PC-3 (cell line): ENCODE results near the gene UMAD1. TPM values are rescaled to one million over a fixed set of nuclear protein-coding genes. Genes with fewer than 3 reads are reported as not detected.
A peak's percentile ranks its signal among the peaks of the same experiment; 100 is the strongest.

Experiments used
- ATAC-seq: fragments of 200-7000 bp; cut with Tn5 transposase; 2 replicates; pipeline ENCODE4 v1.9.1; 2020; ENCODE audit warnings: mild to moderate bottlenecking, moderate library complexity
- BruUV-seq: library from RNA; stranded (reverse); fragments of 400-500 nt; replicated peaks from 2 replicates; lab custom pipeline; 2021; lab: Mats Ljungman, UMichigan
- CTCF ChIA-PET: fragments of 300-600 bp; sonication (Branson Sonifier 250); formaldehyde crosslinking; loops from one replicate; lab custom pipeline; 2022; ENCODE audit warnings: antibody characterized with exemption; lab: Charles Lee
- POLR2A ChIA-PET: fragments of 300-600 bp; sonication (Branson Sonifier 250); formaldehyde crosslinking; loops from one replicate; lab custom pipeline; 2022; ENCODE audit warnings: antibody characterized with exemption; ENCODE audit not compliant: unreplicated experiment; lab: Charles Lee
- DNase-seq: peaks from one replicate; pipeline ENCODE4 v3.0.0-alpha.2; 2015
- H2AFZ ChIP-seq: fragments of 300-600 bp; sonication (generic); 2 replicates; pipeline ENCODE4 v1.6.0; 2016; ENCODE audit warnings: antibody characterized with exemption, low read length
- H3F3A ChIP-seq: fragments of 300-600 bp; sonication (generic); one replicate; pipeline ENCODE4 v1.6.0; 2017; ENCODE audit warnings: antibody characterized with exemption, low read length, control low read depth, mild to moderate bottlenecking; ENCODE audit not compliant: unreplicated experiment
- H3K27ac ChIP-seq: fragments of 300-600 bp; sonication (generic); 2 replicates; pipeline ENCODE4 v1.5.1; 2016; ENCODE audit warnings: mild to moderate bottlenecking, low read length
- H3K27me3 ChIP-seq: fragments of 300-600 bp; sonication (generic); 2 replicates; pipeline ENCODE4 v1.6.1; 2016; ENCODE audit warnings: low read length, mixed read lengths
- H3K36me3 ChIP-seq: fragments of 300-600 bp; sonication (generic); 2 replicates; pipeline ENCODE4 v1.6.1; 2016; ENCODE audit warnings: low read depth, mixed run types, low read length, mixed read lengths
- H3K4me1 ChIP-seq: fragments of 300-600 bp; sonication (generic); 2 replicates; pipeline ENCODE4 v1.5.1; 2016; ENCODE audit warnings: low read length; ENCODE audit not compliant: insufficient read depth
- H3K4me2 ChIP-seq: fragments of 300-600 bp; sonication (generic); 2 replicates; pipeline ENCODE4 v1.6.0; 2016; ENCODE audit warnings: low read length
- H3K4me3 ChIP-seq: fragments of 300-600 bp; sonication (generic); 2 replicates; pipeline ENCODE4 v1.5.1; 2016; ENCODE audit warnings: mild to moderate bottlenecking, low read length, mixed read lengths
- H3K79me2 ChIP-seq: fragments of 300-600 bp; sonication (generic); 2 replicates; pipeline ENCODE4 v1.6.1; 2017; ENCODE audit warnings: low read length, mixed read lengths
- H3K9ac ChIP-seq: fragments of 300-600 bp; sonication (generic); 2 replicates; pipeline ENCODE4 v1.6.0; 2016; ENCODE audit warnings: mild to moderate bottlenecking, low read length
- H3K9me2 ChIP-seq: fragments of 300-600 bp; sonication (generic); replicated peaks from 2 replicates; pipeline ENCODE4 v1.6.1; 2016; ENCODE audit warnings: mixed run types, low read length, mixed read lengths
- H3K9me3 ChIP-seq: fragments of 300-600 bp; sonication (generic); 2 replicates; pipeline ENCODE4 v1.6.1; 2016; ENCODE audit warnings: low read length, mixed read lengths
- H4K20me1 ChIP-seq: fragments of 300-600 bp; sonication (generic); 2 replicates; pipeline ENCODE4 v1.6.1; 2016; ENCODE audit warnings: low read length, mixed read lengths
- CTCF ChIP-seq: fragments of 300-600 bp; sonication (generic); conservative IDR thresholded peaks from 2 replicates; pipeline ENCODE4 v1.5.1; 2017; ENCODE audit warnings: antibody characterized with exemption, low read depth, mild to moderate bottlenecking, low read length
- EZH2 ChIP-seq: fragments of 300-600 bp; sonication (generic); IDR thresholded peaks from one replicate; pipeline ENCODE4 v1.6.1; 2017; ENCODE audit warnings: antibody characterized with exemption, mild to moderate bottlenecking, low read length; ENCODE audit not compliant: unreplicated experiment
- EZH2phosphoT487 ChIP-seq: fragments of 300-600 bp; sonication (generic); IDR thresholded peaks from 2 replicates; pipeline ENCODE4 v1.6.1; 2018; ENCODE audit warnings: mild to moderate bottlenecking, antibody characterized with exemption, low read length, borderline replicate concordance
- intact Hi-C: fragments of 100-400 bp; cut with micrococcal nuclease; formaldehyde crosslinking; loops from 2 replicates; pipeline ENCODE4 v1.9.0; 2023
- total RNA-seq: library from RNA; depleted of rRNA; stranded (reverse); fragments of >200 nt; gene quantifications from 2 replicates; pipeline ENCODE4 v1.2.3, GENCODE V29; 2014

Gene UMAD1
- total RNA-seq, 1 experiment from 2014 or later: 8.9 TPM

- no peak overlapping the region for H2AFZ ChIP-seq
- no peaks in the 10 kb centered on the region for H3K79me2 ChIP-seq
- ChIA-PET POLR2A (no interaction called here), CTCF (interaction anchor here (1.2 to 1.3 kb wide), 2 partner anchors 34 to 51 kb away, joined by 3 to 11 read pairs; no protein-coding TSS in a partner anchor)
- no peaks in the 10 kb centered on the region for H3K27me3 ChIP-seq
- intact Hi-C loops: loop anchor here (1.0 to 5.0 kb wide), 4 partner anchors 29 to 89 kb away; partner anchors contain the start of gene UMAD1
- peaks cover 9% of the 10 kb centered on the region for H3K4me1 ChIP-seq
- ATAC-seq (peak; percentile 78), DNase-seq (peak; percentile 12)
- H3K9me2 ChIP-seq: no peaks in the 10 kb centered on the region
- TF ChIP-seq EZH2 (no peak), CTCF (no peak), EZH2phosphoT487 (no peak)
- no peak overlapping the region for H3K9ac ChIP-seq
- no peak overlapping the region for H3K27ac ChIP-seq
- no peaks in the 10 kb centered on the region for H3F3A ChIP-seq
- H3K36me3 ChIP-seq: no peaks in the 10 kb centered on the region
- no TSS peak for BruUV-seq
- no peak overlapping the region for H3K4me2 ChIP-seq
- no peaks in the 10 kb centered on the region for H3K9me3 ChIP-seq
- H3K4me3 ChIP-seq: no peak overlapping the region
- H4K20me1 ChIP-seq: no peaks in the 10 kb centered on the region
Observed at GRCh38 chr7:7731732-7732131, 91.2 kb downstream of the UMAD1 start.

- Histone ChIP-seq H3K4me2 (no peak overlapping the region), H2AFZ (no peak overlapping the region), H3K27ac (no peak overlapping the region), H3F3A (no peaks in the 10 kb centered on the region), H3K9me3 (no peaks in the 10 kb centered on the region), H3K27me3 (no peaks in the 10 kb centered on the region), H3K4me1 (peaks cover 14% of the 10 kb centered on the region), H3K36me3 (no peaks in the 10 kb centered on the region), H3K9me2 (no peaks in the 10 kb centered on the region), H3K4me3 (no peak overlapping the region), H3K79me2 (no peaks in the 10 kb centered on the region), H3K9ac (no peak overlapping the region), H4K20me1 (no peaks in the 10 kb centered on the region)
- POLR2A ChIA-PET: interaction anchor here (0.6 kb wide), 1 partner anchor 90 kb away, joined by 3 read pairs; no protein-coding TSS in a partner anchor
- TF ChIP-seq EZH2phosphoT487 (no peak), EZH2 (no peak), CTCF (no peak)
- intact Hi-C loops: loop anchor here (2.0 to 5.0 kb wide), 3 partner anchors 28 to 90 kb away; partner anchors contain the start of gene UMAD1
- no TSS peak for BruUV-seq
- DNase-seq (peak; percentile 42), ATAC-seq (peak; percentile 64)
- CTCF ChIA-PET: interaction anchor here (1.3 kb wide), 1 partner anchor 52 kb away, joined by 11 read pairs; no protein-coding TSS in a partner anchor
Observed at GRCh38 chr7:7732621-7733281, 92.2 kb downstream of the UMAD1 start.

- H3K4me2 ChIP-seq: no peak overlapping the region
- no peaks in the 10 kb centered on the region for H3K79me2 ChIP-seq
- no peak overlapping the region for H3K4me3 ChIP-seq
- POLR2A ChIA-PET: no interaction called here
- H3K9me2 ChIP-seq: no peaks in the 10 kb centered on the region
- TF ChIP-seq CTCF (no peak), EZH2phosphoT487 (no peak), EZH2 (no peak)
- no peak for DNase-seq
- no peak for ATAC-seq
- no peaks in the 10 kb centered on the region for H4K20me1 ChIP-seq
- H3K9me3 ChIP-seq: no peaks in the 10 kb centered on the region
- CTCF ChIA-PET: no interaction called here
- H3K36me3 ChIP-seq: no peaks in the 10 kb centered on the region
- H3K27me3 ChIP-seq: no peaks in the 10 kb centered on the region
- no peak overlapping the region for H2AFZ ChIP-seq
- peaks cover 25% of the 10 kb centered on the region for H3K4me1 ChIP-seq
- no peak overlapping the region for H3K27ac ChIP-seq
- BruUV-seq: no TSS peak
- H3F3A ChIP-seq: no peaks in the 10 kb centered on the region
- intact Hi-C loops: no loop called here
- no peak overlapping the region for H3K9ac ChIP-seq
Observed at GRCh38 chr7:7736671-7737070, 96.1 kb downstream of the UMAD1 start.
